Hepatocyte (in vitro differentiated cells): ENCODE measurements around the gene AFAP1L2.

ENCODE experiments used
- CTCF ChIP-seq: fragments of 200-600 bp; sonication (generic); IDR thresholded peaks from 2 replicates; pipeline ENCODE4 v1.5.1; 2016; ENCODE audit warnings: antibody characterized with exemption, mild to moderate bottlenecking; ENCODE audit not compliant: poor library complexity
- EZH2phosphoT487 ChIP-seq: fragments of 200-600 bp; sonication (generic); IDR thresholded peaks from one replicate; pipeline ENCODE4 v1.6.1; 2018; ENCODE audit warnings: antibody characterized with exemption, mild to moderate bottlenecking, low read depth, moderate library complexity; ENCODE audit not compliant: unreplicated experiment, severe bottlenecking

DNA sequence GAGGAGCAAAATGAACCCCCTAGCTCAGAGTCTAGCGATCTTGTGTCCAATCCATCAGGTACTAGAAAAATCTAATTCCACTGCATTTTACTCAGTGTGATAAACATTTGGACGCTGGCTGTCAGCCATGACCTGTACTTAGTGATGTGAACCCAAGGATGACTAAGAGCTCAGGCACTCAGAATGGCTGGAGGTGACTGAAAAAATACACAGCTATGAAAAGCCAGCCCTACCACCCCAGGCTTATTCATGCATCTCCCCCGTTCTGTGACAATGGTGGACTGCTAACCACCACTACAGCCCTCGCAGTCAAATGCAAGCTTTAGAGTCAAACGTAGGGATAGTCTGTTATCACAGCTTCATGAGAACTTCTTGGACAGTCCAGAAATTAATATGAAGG, 14.9 kb downstream of the AFAP1L2 start:
- no peak for TF ChIP-seq CTCF
- no peak for TF ChIP-seq EZH2phosphoT487
